HG03045 (cell line): ENCODE results near the gene ANKHD1.

Experiments
- ATAC-seq: cut with Tn5 transposase; IDR thresholded peaks from one replicate; pipeline ENCODE4 v1.9.1; 2021; ENCODE audit warnings: mild to moderate bottlenecking, moderate library complexity; ENCODE audit not compliant: unreplicated experiment

ANKHD1 gene, protein sequence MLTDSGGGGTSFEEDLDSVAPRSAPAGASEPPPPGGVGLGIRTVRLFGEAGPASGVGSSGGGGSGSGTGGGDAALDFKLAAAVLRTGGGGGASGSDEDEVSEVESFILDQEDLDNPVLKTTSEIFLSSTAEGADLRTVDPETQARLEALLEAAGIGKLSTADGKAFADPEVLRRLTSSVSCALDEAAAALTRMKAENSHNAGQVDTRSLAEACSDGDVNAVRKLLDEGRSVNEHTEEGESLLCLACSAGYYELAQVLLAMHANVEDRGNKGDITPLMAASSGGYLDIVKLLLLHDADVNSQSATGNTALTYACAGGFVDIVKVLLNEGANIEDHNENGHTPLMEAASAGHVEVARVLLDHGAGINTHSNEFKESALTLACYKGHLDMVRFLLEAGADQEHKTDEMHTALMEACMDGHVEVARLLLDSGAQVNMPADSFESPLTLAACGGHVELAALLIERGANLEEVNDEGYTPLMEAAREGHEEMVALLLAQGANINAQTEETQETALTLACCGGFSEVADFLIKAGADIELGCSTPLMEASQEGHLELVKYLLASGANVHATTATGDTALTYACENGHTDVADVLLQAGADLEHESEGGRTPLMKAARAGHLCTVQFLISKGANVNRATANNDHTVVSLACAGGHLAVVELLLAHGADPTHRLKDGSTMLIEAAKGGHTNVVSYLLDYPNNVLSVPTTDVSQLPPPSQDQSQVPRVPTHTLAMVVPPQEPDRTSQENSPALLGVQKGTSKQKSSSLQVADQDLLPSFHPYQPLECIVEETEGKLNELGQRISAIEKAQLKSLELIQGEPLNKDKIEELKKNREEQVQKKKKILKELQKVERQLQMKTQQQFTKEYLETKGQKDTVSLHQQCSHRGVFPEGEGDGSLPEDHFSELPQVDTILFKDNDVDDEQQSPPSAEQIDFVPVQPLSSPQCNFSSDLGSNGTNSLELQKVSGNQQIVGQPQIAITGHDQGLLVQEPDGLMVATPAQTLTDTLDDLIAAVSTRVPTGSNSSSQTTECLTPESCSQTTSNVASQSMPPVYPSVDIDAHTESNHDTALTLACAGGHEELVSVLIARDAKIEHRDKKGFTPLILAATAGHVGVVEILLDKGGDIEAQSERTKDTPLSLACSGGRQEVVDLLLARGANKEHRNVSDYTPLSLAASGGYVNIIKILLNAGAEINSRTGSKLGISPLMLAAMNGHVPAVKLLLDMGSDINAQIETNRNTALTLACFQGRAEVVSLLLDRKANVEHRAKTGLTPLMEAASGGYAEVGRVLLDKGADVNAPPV (N-terminal part only)

GRCh38 chr5:140401362-140402257, at the start of gene ANKHD1:
ANKHD1 (plus strand) TSS chr5:140401833; CDS start chr5:140401968, 135 bp downstream.
- ATAC-seq: peak; percentile 85

DNA sequence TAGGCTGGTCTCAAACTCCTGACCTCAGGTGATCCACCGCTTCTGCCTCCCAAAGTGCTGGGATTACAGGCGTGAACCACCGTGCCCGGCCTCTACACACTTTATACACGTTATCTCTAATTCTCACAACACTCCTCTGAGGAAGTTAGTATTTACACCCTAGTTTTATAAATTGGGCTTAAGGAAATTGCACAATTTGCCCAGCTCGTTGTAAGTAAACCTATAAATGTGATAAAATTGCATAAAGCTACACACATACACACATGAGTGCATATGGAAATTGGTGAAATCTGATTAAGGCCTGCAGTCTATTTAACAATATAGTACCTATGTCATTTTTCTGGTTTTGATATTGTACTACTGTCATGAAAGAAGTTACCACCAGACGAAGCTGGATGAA, 46.1 kb upstream of the ANKHD1 start:
- no peak for ATAC-seq

DNA sequence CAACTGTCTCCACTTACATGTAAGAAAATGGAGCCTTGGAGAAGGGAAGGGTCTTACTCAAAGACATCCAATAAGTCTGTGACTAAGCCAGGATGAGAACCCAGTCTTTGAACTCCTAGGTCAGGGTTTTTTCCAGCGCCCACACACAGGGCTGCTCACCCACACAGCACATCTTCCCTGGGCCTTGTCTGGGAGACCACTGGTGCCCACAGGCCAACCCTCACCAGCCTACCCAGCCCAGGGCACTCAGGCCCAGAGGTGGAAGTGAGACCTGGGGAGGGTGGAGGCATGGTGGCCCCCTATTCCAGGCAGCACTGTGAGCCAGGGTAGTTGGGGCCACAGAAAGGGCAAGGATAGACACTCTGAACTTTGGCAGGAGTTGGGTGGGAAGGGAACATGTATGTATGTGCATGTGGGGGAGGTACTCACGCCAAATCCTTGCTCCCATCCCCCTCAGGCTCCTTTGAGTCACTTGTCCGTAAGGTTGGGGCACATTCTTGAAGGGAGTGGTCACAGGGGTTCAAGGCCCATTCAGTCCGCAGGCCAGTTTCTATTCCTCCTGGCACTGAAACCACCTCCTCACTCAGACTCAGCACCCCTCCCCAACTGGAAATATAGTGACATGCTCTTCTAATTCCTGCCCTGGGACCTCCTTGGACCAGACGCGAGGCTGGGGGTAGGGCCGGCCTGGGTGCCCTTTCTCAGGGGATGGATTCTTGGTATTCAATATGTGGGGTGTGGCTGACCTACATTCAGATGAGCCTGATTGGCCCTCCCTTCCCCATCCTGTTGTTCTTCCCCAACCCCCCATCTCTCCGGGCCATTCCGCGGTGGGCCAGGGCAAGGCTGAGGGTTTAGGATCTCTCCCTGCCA, 44.5 kb upstream of the ANKHD1 start:
- peak; percentile 28 for ATAC-seq

- ATAC-seq: peak; percentile 92
Observed at GRCh38 chr5:140357726-140358093, 43.9 kb upstream of the ANKHD1 start.

GRCh38 chr5:140358738-140359310, 42.8 kb upstream of the ANKHD1 start:
- ATAC-seq: no peak

GRCh38 chr5:140360101-140360500, 41.5 kb upstream of the ANKHD1 start, which contains the start of gene SLC4A9:
SLC4A9 (plus strand) TSS chr5:140360194; CDS start chr5:140360237, 43 bp downstream.
- no peak for ATAC-seq

DNA sequence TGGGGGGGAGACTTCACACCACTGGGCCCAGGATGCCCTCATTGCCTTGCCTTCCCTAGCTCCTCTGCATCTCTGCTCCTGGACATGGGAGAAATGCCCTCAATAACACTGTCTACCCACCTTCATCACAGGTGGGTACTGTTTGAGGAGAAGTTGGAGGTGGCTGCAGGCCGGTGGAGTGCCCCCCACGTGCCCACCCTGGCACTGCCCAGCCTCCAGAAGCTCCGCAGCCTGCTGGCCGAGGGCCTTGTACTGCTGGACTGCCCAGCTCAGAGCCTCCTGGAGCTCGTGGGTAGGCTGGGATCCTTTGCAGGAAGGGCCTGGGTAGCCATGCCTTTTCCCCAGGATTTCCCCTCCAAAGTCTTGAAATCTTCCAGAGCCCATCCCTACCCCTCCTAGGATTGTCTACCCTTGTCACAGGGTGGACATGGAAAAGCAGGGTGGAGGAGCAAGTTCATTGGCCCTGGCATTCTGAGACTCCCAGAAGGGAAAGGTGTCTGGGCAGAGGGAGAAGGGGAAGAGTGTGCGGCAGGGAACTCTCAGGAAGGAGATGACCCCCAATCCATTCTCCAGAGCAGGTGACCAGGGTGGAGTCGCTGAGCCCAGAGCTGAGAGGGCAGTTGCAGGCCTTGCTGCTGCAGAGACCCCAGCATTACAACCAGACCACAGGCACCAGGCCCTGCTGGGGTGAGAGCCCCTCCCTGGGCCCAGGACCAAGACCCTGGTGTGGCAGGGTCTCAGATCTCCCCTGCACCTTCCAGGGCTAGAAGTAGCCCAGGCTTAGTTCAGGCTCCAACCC, 40.8 kb upstream of the ANKHD1 start:
- ATAC-seq: no peak

DNA sequence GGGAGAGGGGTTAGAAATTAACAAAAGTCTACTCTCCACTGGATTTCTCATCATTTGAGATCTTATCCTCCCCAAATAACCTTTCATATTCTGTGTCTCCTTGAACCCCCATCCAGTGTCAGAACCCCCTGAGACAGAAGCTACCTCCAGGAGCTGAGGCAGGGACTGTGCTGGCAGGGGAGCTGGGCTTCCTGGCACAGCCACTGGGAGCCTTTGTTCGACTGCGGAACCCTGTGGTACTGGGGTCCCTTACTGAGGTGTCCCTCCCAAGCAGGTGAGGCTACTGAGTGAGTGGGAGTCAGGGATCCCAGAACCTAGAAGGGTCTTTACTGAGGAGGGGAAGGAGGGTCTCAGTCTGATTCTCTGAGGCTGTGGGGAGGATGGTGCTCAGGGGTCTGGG, 39.7 kb upstream of the ANKHD1 start:
- ATAC-seq: no peak

DNA sequence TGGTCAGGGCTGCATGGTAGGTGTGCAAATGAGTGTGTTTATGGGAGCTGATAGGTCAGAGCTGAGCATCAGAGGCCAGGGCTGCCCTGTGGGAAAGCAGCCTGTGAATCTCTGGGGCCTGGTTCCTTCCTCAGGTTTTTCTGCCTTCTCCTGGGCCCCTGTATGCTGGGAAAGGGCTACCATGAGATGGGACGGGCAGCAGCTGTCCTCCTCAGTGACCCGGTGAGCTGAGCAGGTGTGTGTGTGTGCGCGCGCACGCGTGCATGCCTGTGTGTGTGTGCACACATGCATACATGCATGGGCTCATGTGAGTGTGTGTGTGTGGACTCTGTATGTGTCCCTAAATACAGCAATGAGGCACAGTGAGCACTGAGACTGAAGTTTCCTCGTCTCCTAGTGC, 39.3 kb upstream of the ANKHD1 start:
- no peak for ATAC-seq

DNA sequence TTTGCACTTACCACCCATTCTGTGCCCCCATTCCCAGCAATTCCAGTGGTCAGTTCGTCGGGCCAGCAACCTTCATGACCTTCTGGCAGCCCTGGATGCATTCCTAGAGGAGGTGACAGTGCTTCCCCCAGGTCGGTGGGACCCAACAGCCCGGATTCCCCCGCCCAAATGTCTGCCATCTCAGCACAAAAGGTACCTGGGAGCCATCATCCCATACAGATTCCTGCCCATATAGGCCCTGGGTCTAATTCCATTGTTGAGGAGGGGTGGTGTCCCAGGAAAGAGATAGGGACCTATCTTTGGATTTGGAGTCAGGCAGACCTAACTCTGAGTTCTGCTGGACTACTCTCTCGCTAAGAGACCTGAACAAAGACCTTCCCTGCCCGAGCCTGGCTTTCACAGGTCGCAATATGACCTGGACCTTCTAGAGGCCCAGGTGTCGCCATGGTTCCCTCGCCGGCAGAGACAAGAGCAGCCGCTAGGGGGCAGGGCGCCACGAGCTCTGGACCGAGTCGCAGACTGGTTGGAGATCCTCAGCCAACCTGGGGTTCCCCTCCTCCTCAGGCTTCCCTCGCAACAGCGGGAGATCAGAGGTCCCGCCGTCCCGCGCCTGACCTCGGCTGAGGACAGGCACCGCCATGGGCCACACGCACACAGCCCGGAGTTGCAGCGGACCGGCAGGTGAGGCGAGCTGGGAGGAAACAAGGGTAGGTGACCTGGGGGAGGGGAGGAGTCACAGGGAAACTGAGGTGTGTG, 38.6 kb upstream of the ANKHD1 start:
- ATAC-seq: peak; percentile 86

- ATAC-seq: no peak
Observed at GRCh38 chr5:140363631-140364471, 37.8 kb upstream of the ANKHD1 start.

GRCh38 chr5:140364472-140364765, 37.2 kb upstream of the ANKHD1 start:
- no peak for ATAC-seq

- ATAC-seq: no peak
Observed at GRCh38 chr5:140365282-140365681, 36.4 kb upstream of the ANKHD1 start.

- no peak for ATAC-seq
Observed at GRCh38 chr5:140365941-140366340, 35.7 kb upstream of the ANKHD1 start.

- ATAC-seq: no peak
Observed at GRCh38 chr5:140366589-140367255, 34.9 kb upstream of the ANKHD1 start.
